HL-60 (cell line): ENCODE results near the gene TSKS.

Experiments used
- DNase-seq, 2 experiments: peaks; one replicate each; pipeline ENCODE4 v3.0.0-alpha.2; 2010 to 2020; ENCODE audit warnings: low read depth in 1 of 2, low spot score in 1 of 2
- H3K27ac ChIP-seq: fragments of 250-450 bp; sonication (Bioruptor Pico); replicated peaks from 2 replicates; pipeline ENCODE4 v1.5.1; 2020; ENCODE audit warnings: mild to moderate bottlenecking, moderate library complexity
- H3K27me3 ChIP-seq: fragments of 250-450 bp; sonication (Bioruptor Pico); 2 replicates; pipeline ENCODE4 v1.5.1; 2021; ENCODE audit warnings: mild to moderate bottlenecking, moderate library complexity; ENCODE audit not compliant: insufficient read depth, poor library complexity, severe bottlenecking
- H3K4me3 ChIP-seq: replicated peaks from 2 replicates; pipeline ENCODE4 v1.5.1; 2011; ENCODE audit warnings: mild to moderate bottlenecking, control low read depth, low read length; ENCODE audit not compliant: insufficient read depth
- CTCF ChIP-seq: IDR thresholded peaks from one replicate; pipeline ENCODE4 v1.5.1; 2011; ENCODE audit warnings: low read length, control low read depth, inconsistent platforms; ENCODE audit not compliant: insufficient read depth
- GABPA ChIP-seq: IDR thresholded peaks from 2 replicates; pipeline ENCODE4 v1.6.1; 2012; ENCODE audit warnings: low read depth
- POLR2AphosphoS5 ChIP-seq: IDR thresholded peaks from 2 replicates; pipeline ENCODE4 v1.6.1; 2012; ENCODE audit warnings: low read depth
- SPI1 ChIP-seq: IDR thresholded peaks from 2 replicates; pipeline ENCODE4 v1.6.1; 2012; ENCODE audit warnings: low read depth, mild to moderate bottlenecking, borderline replicate concordance
- TF ChIP-seq, protein P1 (sequence below): IDR thresholded peaks from 2 replicates; pipeline ENCODE4 v1.6.1; 2012; ENCODE audit warnings: low read depth; ENCODE audit not compliant: insufficient replicate concordance

TSKS gene

DNA sequence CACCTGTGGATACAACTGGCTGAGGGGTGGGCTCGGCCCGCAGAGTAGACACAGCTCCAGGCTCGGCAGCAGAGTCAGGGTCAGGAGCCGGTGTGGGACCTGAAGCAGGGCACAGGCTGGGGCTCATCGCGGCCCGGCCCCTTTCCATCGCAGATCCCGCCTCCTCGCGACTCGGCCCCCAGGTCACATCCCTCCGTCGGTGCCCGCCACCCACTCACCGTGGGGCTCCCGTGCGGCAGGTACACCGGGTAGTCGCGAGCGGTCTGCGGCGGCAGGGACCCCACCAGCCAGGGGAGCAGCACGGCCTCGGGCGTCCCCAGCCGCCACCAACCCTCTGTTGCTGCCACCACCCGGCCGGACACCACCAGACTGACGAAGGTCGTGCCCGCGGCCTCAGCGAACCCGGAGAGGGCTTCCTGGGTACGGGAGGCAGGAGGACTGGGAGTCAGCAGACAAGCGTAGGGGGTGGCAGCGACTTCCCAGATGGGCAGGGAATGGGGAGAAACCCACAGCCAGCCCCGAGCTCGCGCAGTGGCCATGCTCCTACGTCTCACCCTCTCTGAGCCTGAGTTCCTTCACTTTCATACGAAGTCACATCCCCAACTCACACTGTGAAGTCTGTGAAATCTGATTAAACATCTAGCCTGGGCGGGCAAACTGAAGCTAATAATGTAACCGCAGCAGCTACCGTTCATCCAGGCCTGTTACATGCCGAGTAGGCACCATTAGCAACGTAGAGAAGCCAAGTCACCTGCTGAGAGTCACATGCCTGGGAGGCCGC is 46.2 kb upstream of the TSKS start:
- Histone ChIP-seq H3K27me3 (no peaks in the 10 kb centered on the region), H3K27ac (no peak overlapping the region), H3K4me3 (no peak overlapping the region)
- TF ChIP-seq SPI1 (no peak), CTCF (no peak), POLR2AphosphoS5 (no peak), GABPA (no peak)
- TF ChIP-seq, protein P1, sequence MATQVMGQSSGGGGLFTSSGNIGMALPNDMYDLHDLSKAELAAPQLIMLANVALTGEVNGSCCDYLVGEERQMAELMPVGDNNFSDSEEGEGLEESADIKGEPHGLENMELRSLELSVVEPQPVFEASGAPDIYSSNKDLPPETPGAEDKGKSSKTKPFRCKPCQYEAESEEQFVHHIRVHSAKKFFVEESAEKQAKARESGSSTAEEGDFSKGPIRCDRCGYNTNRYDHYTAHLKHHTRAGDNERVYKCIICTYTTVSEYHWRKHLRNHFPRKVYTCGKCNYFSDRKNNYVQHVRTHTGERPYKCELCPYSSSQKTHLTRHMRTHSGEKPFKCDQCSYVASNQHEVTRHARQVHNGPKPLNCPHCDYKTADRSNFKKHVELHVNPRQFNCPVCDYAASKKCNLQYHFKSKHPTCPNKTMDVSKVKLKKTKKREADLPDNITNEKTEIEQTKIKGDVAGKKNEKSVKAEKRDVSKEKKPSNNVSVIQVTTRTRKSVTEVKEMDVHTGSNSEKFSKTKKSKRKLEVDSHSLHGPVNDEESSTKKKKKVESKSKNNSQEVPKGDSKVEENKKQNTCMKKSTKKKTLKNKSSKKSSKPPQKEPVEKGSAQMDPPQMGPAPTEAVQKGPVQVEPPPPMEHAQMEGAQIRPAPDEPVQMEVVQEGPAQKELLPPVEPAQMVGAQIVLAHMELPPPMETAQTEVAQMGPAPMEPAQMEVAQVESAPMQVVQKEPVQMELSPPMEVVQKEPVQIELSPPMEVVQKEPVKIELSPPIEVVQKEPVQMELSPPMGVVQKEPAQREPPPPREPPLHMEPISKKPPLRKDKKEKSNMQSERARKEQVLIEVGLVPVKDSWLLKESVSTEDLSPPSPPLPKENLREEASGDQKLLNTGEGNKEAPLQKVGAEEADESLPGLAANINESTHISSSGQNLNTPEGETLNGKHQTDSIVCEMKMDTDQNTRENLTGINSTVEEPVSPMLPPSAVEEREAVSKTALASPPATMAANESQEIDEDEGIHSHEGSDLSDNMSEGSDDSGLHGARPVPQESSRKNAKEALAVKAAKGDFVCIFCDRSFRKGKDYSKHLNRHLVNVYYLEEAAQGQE = no peak
- DNase-seq = no peak

DNA sequence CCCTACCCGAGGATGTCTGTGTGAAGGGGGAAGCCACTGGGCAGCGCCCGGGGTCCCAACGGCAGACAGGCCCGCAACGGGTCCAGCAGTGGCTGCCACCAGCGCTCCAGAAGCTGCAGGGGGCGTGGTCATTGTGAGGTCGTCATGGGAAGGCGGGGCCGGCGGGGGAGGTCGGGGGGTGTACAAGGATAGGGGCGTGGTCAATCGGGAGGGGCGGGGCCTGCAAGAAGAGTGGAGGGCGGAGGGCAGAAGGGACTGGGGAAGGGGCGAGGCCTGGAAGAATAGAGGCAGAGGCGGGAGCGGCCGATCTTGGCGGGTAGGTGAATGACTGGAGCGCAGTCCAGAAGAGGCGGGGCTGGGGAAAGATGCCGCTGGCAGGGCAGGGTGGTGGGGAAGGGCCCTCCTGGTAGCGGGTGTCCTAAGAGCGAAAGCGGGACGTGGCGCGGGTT is 45.6 kb upstream of the TSKS start:
- Histone ChIP-seq H3K4me3 (no peak overlapping the region), H3K27ac (no peak overlapping the region), H3K27me3 (no peaks in the 10 kb centered on the region)
- no peak for DNase-seq
- TF ChIP-seq, protein P1 = no peak
- no peak for TF ChIP-seq CTCF
- TF ChIP-seq GABPA = no peak

- TF ChIP-seq, protein P1 = no peak
- TF ChIP-seq POLR2AphosphoS5 (no peak), SPI1 (no peak)
- Histone ChIP-seq H3K4me3 (no peak overlapping the region), H3K27ac (peak overlapping the region; percentile 76), H3K27me3 (no peaks in the 10 kb centered on the region)
- peak in 1 of 2 experiments; percentile 18 for DNase-seq
Measured at GRCh38 chr19:49807904-49808675, 45.0 kb upstream of the TSKS start.
